Activated T-cell treated with anti-CD3 and anti-CD28 coated beads, Interleukin-2, amount 50 U/mL, for 24 hours (primary cell): Measurements from ENCODE around the gene TXNRD2.

Source experiments
- DNase-seq: peaks from one replicate; pipeline ENCODE4 v3.0.0-alpha.2; 2020
- H3K27ac Mint-ChIP-seq: 2 replicates; pipeline ENCODE4 v1.8.0; 2020; ENCODE audit warnings: mild to moderate bottlenecking, mixed read lengths
- H3K27me3 Mint-ChIP-seq: 2 replicates; pipeline ENCODE4 v1.8.0; 2020; ENCODE audit warnings: mixed read lengths
- H3K36me3 Mint-ChIP-seq: 2 replicates; pipeline ENCODE4 v1.8.0; 2020; ENCODE audit warnings: low read depth, mixed read lengths
- H3K4me1 Mint-ChIP-seq: 2 replicates; pipeline ENCODE4 v1.8.0; 2020; ENCODE audit warnings: low read depth, mixed read lengths
- H3K4me3 Mint-ChIP-seq: 2 replicates; pipeline ENCODE4 v1.8.0; 2020; ENCODE audit warnings: mild to moderate bottlenecking, moderate library complexity, mixed read lengths
- H3K9me3 Mint-ChIP-seq: 2 replicates; pipeline ENCODE4 v1.8.0; 2020; ENCODE audit warnings: mixed read lengths

Gene TXNRD2

GRCh38 chr22:19874307-19875060, 67.1 kb downstream of the TXNRD2 start:
- DNase-seq: peak; percentile 59
- Mint-ChIP-seq H3K27ac (peak overlapping the region; percentile 59), H3K4me1 (peaks cover 13% of the 10 kb centered on the region), H3K4me3 (no peak overlapping the region), H3K36me3 (no peaks in the 10 kb centered on the region), H3K9me3 (no peaks in the 10 kb centered on the region), H3K27me3 (no peaks in the 10 kb centered on the region)

GRCh38 chr22:19873960-19874306, 67.7 kb downstream of the TXNRD2 start:
- DNase-seq: no peak
- Mint-ChIP-seq H3K9me3 (no peaks in the 10 kb centered on the region), H3K27ac (peak overlapping the region; percentile 59), H3K4me3 (no peak overlapping the region), H3K27me3 (no peaks in the 10 kb centered on the region), H3K36me3 (no peaks in the 10 kb centered on the region), H3K4me1 (peaks cover 13% of the 10 kb centered on the region)

- Mint-ChIP-seq H3K36me3 (no peaks in the 10 kb centered on the region), H3K27ac (no peak overlapping the region), H3K27me3 (no peaks in the 10 kb centered on the region), H3K4me3 (no peak overlapping the region), H3K4me1 (peaks cover 13% of the 10 kb centered on the region), H3K9me3 (no peaks in the 10 kb centered on the region)
- DNase-seq: peak; percentile 28
Observed at GRCh38 chr22:19873138-19873959, 68.3 kb downstream of the TXNRD2 start.

GRCh38 chr22:19872779-19873137, 68.9 kb downstream of the TXNRD2 start:
- H3K9me3 Mint-ChIP-seq: no peaks in the 10 kb centered on the region

GRCh38 chr22:19871845-19872778, 69.5 kb downstream of the TXNRD2 start:
- peak; percentile 23 for DNase-seq
- Mint-ChIP-seq H3K4me3 (no peak overlapping the region), H3K36me3 (no peaks in the 10 kb centered on the region), H3K27ac (no peak overlapping the region), H3K9me3 (no peaks in the 10 kb centered on the region), H3K4me1 (peaks cover 13% of the 10 kb centered on the region), H3K27me3 (no peaks in the 10 kb centered on the region)

More at GRCh38 chr22:19872779-19873137, 68.9 kb downstream of the TXNRD2 start:
- H3K27ac Mint-ChIP-seq: no peak overlapping the region
- peaks cover 13% of the 10 kb centered on the region for H3K4me1 Mint-ChIP-seq
- no peak for DNase-seq
- no peak overlapping the region for H3K4me3 Mint-ChIP-seq
- no peaks in the 10 kb centered on the region for H3K27me3 Mint-ChIP-seq
- no peaks in the 10 kb centered on the region for H3K36me3 Mint-ChIP-seq

GRCh38 chr22:19871023-19871844, 70.4 kb downstream of the TXNRD2 start:
- Mint-ChIP-seq H3K27ac (no peak overlapping the region), H3K27me3 (no peaks in the 10 kb centered on the region), H3K4me1 (peaks cover 13% of the 10 kb centered on the region), H3K36me3 (no peaks in the 10 kb centered on the region), H3K9me3 (no peaks in the 10 kb centered on the region), H3K4me3 (no peak overlapping the region)
- peak; percentile 28 for DNase-seq

- no peak overlapping the region for H3K27ac Mint-ChIP-seq
- H3K36me3 Mint-ChIP-seq: no peaks in the 10 kb centered on the region
- DNase-seq: peak; percentile 20
- peaks cover 15% of the 10 kb centered on the region for H3K4me1 Mint-ChIP-seq
- H3K4me3 Mint-ChIP-seq: no peak overlapping the region
- H3K27me3 Mint-ChIP-seq: no peaks in the 10 kb centered on the region
- no peaks in the 10 kb centered on the region for H3K9me3 Mint-ChIP-seq
Observed at GRCh38 chr22:19870153-19871022, 71.2 kb downstream of the TXNRD2 start.

GRCh38 chr22:19869497-19870152, 72.0 kb downstream of the TXNRD2 start:
- Mint-ChIP-seq H3K4me3 (no peak overlapping the region), H3K9me3 (no peaks in the 10 kb centered on the region), H3K4me1 (peaks cover 16% of the 10 kb centered on the region), H3K27ac (no peak overlapping the region), H3K27me3 (no peaks in the 10 kb centered on the region), H3K36me3 (no peaks in the 10 kb centered on the region)
- no peak for DNase-seq

- H3K27me3 Mint-ChIP-seq: no peaks in the 10 kb centered on the region
- H3K4me1 Mint-ChIP-seq: peaks cover 9% of the 10 kb centered on the region
- peak; percentile 18 for DNase-seq
- H3K36me3 Mint-ChIP-seq: no peaks in the 10 kb centered on the region
- no peaks in the 10 kb centered on the region for H3K9me3 Mint-ChIP-seq
- peak overlapping the region; percentile 29 for H3K27ac Mint-ChIP-seq
- no peak overlapping the region for H3K4me3 Mint-ChIP-seq
Observed at GRCh38 chr22:19868773-19869471, 72.7 kb downstream of the TXNRD2 start.

GRCh38 chr22:19868333-19868732, 73.3 kb downstream of the TXNRD2 start:
- no peaks in the 10 kb centered on the region for H3K9me3 Mint-ChIP-seq
- H3K27ac Mint-ChIP-seq: peak overlapping the region; percentile 29
- DNase-seq: no peak
- H3K4me1 Mint-ChIP-seq: peaks cover 8% of the 10 kb centered on the region
- H3K27me3 Mint-ChIP-seq: no peaks in the 10 kb centered on the region
- no peak overlapping the region for H3K4me3 Mint-ChIP-seq
- H3K36me3 Mint-ChIP-seq: no peaks in the 10 kb centered on the region

GRCh38 chr22:19867617-19868016, 74.0 kb downstream of the TXNRD2 start:
- Mint-ChIP-seq H3K4me3 (no peak overlapping the region), H3K4me1 (peaks cover 6% of the 10 kb centered on the region), H3K27ac (no peak overlapping the region)

GRCh38 chr22:19866665-19867009, 75.0 kb downstream of the TXNRD2 start:
- no peak overlapping the region for H3K27ac Mint-ChIP-seq
- H3K9me3 Mint-ChIP-seq: no peaks in the 10 kb centered on the region
- H3K4me1 Mint-ChIP-seq: peaks cover 6% of the 10 kb centered on the region
- DNase-seq: no peak
- H3K27me3 Mint-ChIP-seq: no peaks in the 10 kb centered on the region
- H3K4me3 Mint-ChIP-seq: no peak overlapping the region
- peaks cover 2% of the 10 kb centered on the region for H3K36me3 Mint-ChIP-seq

More at GRCh38 chr22:19867617-19868016, 74.0 kb downstream of the TXNRD2 start:
- Mint-ChIP-seq H3K27me3 (no peaks in the 10 kb centered on the region), H3K36me3 (no peaks in the 10 kb centered on the region), H3K9me3 (no peaks in the 10 kb centered on the region)
- peak; percentile 6 for DNase-seq
